GM23338 (cell line): ENCODE measurements around the gene HAS3. TPM values are rescaled to one million over a fixed set of nuclear protein-coding genes. Genes with fewer than 3 reads are reported as not detected.

Source experiments
- ATAC-seq: fragments of 200-7000 bp; cut with Tn5 transposase; 3 replicates; pipeline ENCODE4 v1.9.1; 2020
- DNase-seq: peaks from one replicate; pipeline ENCODE4 v3.0.0-alpha.2; 2015; ENCODE audit warnings: low spot score
- H2AFZ ChIP-seq: fragments of 200-600 bp; sonication (generic); 2 replicates; pipeline ENCODE4 v1.8.0; 2016; ENCODE audit warnings: antibody characterized with exemption, mild to moderate bottlenecking, moderate library complexity
- H3F3A ChIP-seq: fragments of 200-600 bp; sonication (generic); replicated peaks from 2 replicates; pipeline ENCODE4 v1.8.0; 2017; ENCODE audit warnings: antibody characterized with exemption, mixed run types, low read depth
- H3K27ac ChIP-seq: fragments of 200-600 bp; sonication (generic); 2 replicates; pipeline ENCODE4 v1.6.1; 2016; ENCODE audit warnings: low read depth
- H3K27me3 ChIP-seq: fragments of 200-600 bp; sonication (generic); 2 replicates; pipeline ENCODE4 v1.8.0; 2016; ENCODE audit warnings: mild to moderate bottlenecking, mixed run types, moderate library complexity; ENCODE audit not compliant: insufficient read depth
- H3K36me3 ChIP-seq: fragments of 200-600 bp; sonication (generic); 2 replicates; pipeline ENCODE4 v1.8.0; 2016; ENCODE audit warnings: mild to moderate bottlenecking; ENCODE audit not compliant: insufficient read depth
- H3K4me1 ChIP-seq: fragments of 200-600 bp; sonication (generic); 2 replicates; pipeline ENCODE4 v1.8.0; 2016; ENCODE audit warnings: mild to moderate bottlenecking, moderate library complexity; ENCODE audit not compliant: insufficient read depth
- H3K4me2 ChIP-seq: fragments of 200-600 bp; sonication (generic); 2 replicates; pipeline ENCODE4 v1.7.1; 2017; ENCODE audit warnings: mixed run types
- H3K4me3 ChIP-seq: fragments of 200-600 bp; sonication (generic); 2 replicates; pipeline ENCODE4 v1.6.1; 2016; ENCODE audit warnings: mixed run types
- H3K79me2 ChIP-seq: fragments of 200-600 bp; sonication (generic); replicated peaks from 2 replicates; pipeline ENCODE4 v1.8.0; 2017; ENCODE audit warnings: mild to moderate bottlenecking; ENCODE audit not compliant: insufficient read depth
- H3K9me2 ChIP-seq: fragments of 200-600 bp; sonication (generic); 2 replicates; pipeline ENCODE4 v1.8.0; 2017; ENCODE audit not compliant: insufficient read depth
- H4K20me1 ChIP-seq: fragments of 200-600 bp; sonication (generic); replicated peaks from 2 replicates; pipeline ENCODE4 v1.8.0; 2017; ENCODE audit warnings: mild to moderate bottlenecking; ENCODE audit not compliant: insufficient read depth
- H3K27ac Mint-ChIP-seq: 2 replicates; pipeline ENCODE4 v1.8.0; 2020; ENCODE audit warnings: inconsistent platforms, mild to moderate bottlenecking, moderate library complexity, mixed read lengths
- H3K27me3 Mint-ChIP-seq: 3 replicates; pipeline ENCODE4 v1.8.0; 2022; ENCODE audit warnings: low read depth, mild to moderate bottlenecking, moderate library complexity, mixed read lengths, inconsistent platforms; ENCODE audit not compliant: insufficient read depth, poor library complexity
- H3K36me3 Mint-ChIP-seq: 3 replicates; pipeline ENCODE4 v1.8.0; 2021; ENCODE audit warnings: low read depth, mild to moderate bottlenecking, inconsistent platforms, moderate library complexity, mixed read lengths
- H3K4me1 Mint-ChIP-seq: 3 replicates; pipeline ENCODE4 v1.8.0; 2020; ENCODE audit warnings: mild to moderate bottlenecking, inconsistent platforms, mixed read lengths
- H3K4me3 Mint-ChIP-seq: 3 replicates; pipeline ENCODE4 v1.8.0; 2021; ENCODE audit warnings: moderate library complexity, mild to moderate bottlenecking, inconsistent platforms, mixed read lengths
- H3K9me3 Mint-ChIP-seq: 3 replicates; pipeline ENCODE4 v1.8.0; 2020; ENCODE audit warnings: moderate library complexity, mild to moderate bottlenecking, inconsistent platforms, mixed read lengths
- CREB1 ChIP-seq: fragments of 250-450 bp; sonication (Bioruptor Pico); IDR thresholded peaks from 2 replicates; pipeline ENCODE4 v1.5.0; 2020; ENCODE audit warnings: low read depth, mild to moderate bottlenecking, moderate library complexity
- EZH2phosphoT487 ChIP-seq: fragments of 200-600 bp; sonication (generic); IDR thresholded peaks from one replicate; pipeline ENCODE4 v1.8.1; 2018; ENCODE audit warnings: antibody characterized with exemption; ENCODE audit not compliant: unreplicated experiment
- JUNB ChIP-seq: IDR thresholded peaks from one replicate; pipeline ENCODE4 v1.6.1; 2016; ENCODE audit warnings: antibody characterized with exemption; ENCODE audit not compliant: unreplicated experiment
- NANOG ChIP-seq: IDR thresholded peaks from 2 replicates; pipeline ENCODE4 v1.6.1; 2016; ENCODE audit warnings: antibody characterized with exemption, borderline replicate concordance
- POLR2AphosphoS5 ChIP-seq: IDR thresholded peaks from 2 replicates; pipeline ENCODE4 v1.6.1; 2016; ENCODE audit warnings: antibody characterized with exemption, low read depth
- REST ChIP-seq: IDR thresholded peaks from one replicate; pipeline ENCODE4 v1.6.1; 2018; ENCODE audit warnings: antibody characterized with exemption; ENCODE audit not compliant: unreplicated experiment
- STAT1 ChIP-seq: IDR thresholded peaks from one replicate; pipeline ENCODE4 v1.6.1; 2016; ENCODE audit warnings: antibody characterized with exemption; ENCODE audit not compliant: unreplicated experiment
- ZNF114 ChIP-seq: fragments of 250-450 bp; sonication (Bioruptor Pico); IDR thresholded peaks from 2 replicates; pipeline ENCODE4 v1.5.0; 2020; ENCODE audit warnings: mild to moderate bottlenecking, moderate library complexity
- ZNF331 ChIP-seq: fragments of 250-450 bp; sonication (Bioruptor Pico); IDR thresholded peaks from 2 replicates; pipeline ENCODE4 v1.5.0; 2020; ENCODE audit warnings: low read depth, mild to moderate bottlenecking, moderate library complexity
- polyA plus RNA-seq: library from polyadenylated mRNA; unstranded; fragments of >200 nt; fragmentation: Nextera tagmentation; extraction: Ambion mirVana; gene quantifications from 2 replicates; pipeline ENCODE4 v1.2.1, GENCODE V29; 2016
- total RNA-seq: library from RNA; depleted of rRNA; stranded (reverse); fragments of >200 nt; shearing (Covaris generic); gene quantifications from 2 replicates; pipeline ENCODE4 v1.2.3, GENCODE V29; 2014
- TF ChIP-seq, protein P1 (sequence below): IDR thresholded peaks from 2 replicates; pipeline ENCODE4 v1.6.1; 2016; ENCODE audit warnings: antibody characterized with exemption
- TF ChIP-seq, protein P2 (sequence below), 2 experiments: fragments of 200-600 bp in 1 of 2; sonication (generic) in 1 of 2; conservative IDR thresholded peaks; 2 replicates each; pipeline versions ENCODE4 v1.5.1 to v1.6.1; 2016 to 2017; ENCODE audit warnings: antibody characterized with exemption in 2 of 2, low read depth in 2 of 2, mild to moderate bottlenecking in 2 of 2, moderate library complexity in 1 of 2

HAS3 gene
- total and polyA plus RNA-seq, 2 experiments from 2014 or later, result 7.3 to 54.9 TPM

- Mint-ChIP-seq H3K27ac (no peak overlapping the region), H3K9me3 (peaks cover 3% of the 10 kb centered on the region; the same call in 1 of the 3 replicates)
- TF ChIP-seq CREB1 (CRISPR knock-in tag) (no peak), EZH2phosphoT487 (no peak), STAT1 (no peak), NANOG (no peak), ZNF331 (CRISPR knock-in tag) (no peak), JUNB (no peak)
- TF ChIP-seq, protein P1, sequence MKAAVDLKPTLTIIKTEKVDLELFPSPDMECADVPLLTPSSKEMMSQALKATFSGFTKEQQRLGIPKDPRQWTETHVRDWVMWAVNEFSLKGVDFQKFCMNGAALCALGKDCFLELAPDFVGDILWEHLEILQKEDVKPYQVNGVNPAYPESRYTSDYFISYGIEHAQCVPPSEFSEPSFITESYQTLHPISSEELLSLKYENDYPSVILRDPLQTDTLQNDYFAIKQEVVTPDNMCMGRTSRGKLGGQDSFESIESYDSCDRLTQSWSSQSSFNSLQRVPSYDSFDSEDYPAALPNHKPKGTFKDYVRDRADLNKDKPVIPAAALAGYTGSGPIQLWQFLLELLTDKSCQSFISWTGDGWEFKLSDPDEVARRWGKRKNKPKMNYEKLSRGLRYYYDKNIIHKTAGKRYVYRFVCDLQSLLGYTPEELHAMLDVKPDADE, result no peak
- TF ChIP-seq, protein P2, sequence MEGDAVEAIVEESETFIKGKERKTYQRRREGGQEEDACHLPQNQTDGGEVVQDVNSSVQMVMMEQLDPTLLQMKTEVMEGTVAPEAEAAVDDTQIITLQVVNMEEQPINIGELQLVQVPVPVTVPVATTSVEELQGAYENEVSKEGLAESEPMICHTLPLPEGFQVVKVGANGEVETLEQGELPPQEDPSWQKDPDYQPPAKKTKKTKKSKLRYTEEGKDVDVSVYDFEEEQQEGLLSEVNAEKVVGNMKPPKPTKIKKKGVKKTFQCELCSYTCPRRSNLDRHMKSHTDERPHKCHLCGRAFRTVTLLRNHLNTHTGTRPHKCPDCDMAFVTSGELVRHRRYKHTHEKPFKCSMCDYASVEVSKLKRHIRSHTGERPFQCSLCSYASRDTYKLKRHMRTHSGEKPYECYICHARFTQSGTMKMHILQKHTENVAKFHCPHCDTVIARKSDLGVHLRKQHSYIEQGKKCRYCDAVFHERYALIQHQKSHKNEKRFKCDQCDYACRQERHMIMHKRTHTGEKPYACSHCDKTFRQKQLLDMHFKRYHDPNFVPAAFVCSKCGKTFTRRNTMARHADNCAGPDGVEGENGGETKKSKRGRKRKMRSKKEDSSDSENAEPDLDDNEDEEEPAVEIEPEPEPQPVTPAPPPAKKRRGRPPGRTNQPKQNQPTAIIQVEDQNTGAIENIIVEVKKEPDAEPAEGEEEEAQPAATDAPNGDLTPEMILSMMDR (conservative IDR thresholded peaks at IDR 0.05; ENCODE audit: low read depth in 2 of 2), result no peak
Observed at GRCh38 chr16:69071036-69071435, 34.4 kb upstream of the HAS3 start.

DNA sequence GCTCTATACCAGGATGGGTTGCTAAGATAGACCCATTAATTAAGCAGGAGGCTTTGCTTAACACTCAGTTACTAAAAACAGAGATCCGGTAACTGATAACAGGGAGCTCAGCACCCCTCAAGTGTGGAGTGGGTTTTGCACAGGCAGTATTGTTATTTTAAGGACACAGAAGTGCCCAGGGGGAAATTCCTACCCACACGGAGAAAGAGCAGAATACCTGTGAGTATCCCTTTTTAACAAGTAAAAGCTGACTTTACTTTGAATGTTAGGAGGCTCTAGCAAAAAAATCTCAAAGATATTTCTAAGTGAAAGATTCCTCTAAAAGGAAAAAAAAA, 32.8 kb upstream of the HAS3 start:
- Mint-ChIP-seq H3K27ac (peak overlapping the region; percentile 87), H3K36me3 (no peaks in the 10 kb centered on the region), H3K4me1 (peaks cover 49% of the 10 kb centered on the region), H3K27me3 (peaks cover 18% of the 10 kb centered on the region), H3K4me3 (peak overlapping the region; percentile 51), H3K9me3 (peaks cover 3% of the 10 kb centered on the region; the same call in 1 of the 3 replicates)
- Histone ChIP-seq H2AFZ (no peak overlapping the region), H3K79me2 (no peaks in the 10 kb centered on the region), H3K27ac (peak overlapping the region; percentile 88), H3K36me3 (no peaks in the 10 kb centered on the region), H4K20me1 (no peaks in the 10 kb centered on the region), H3K9me2 (no peaks in the 10 kb centered on the region), H3K27me3 (no peaks in the 10 kb centered on the region), H3K4me3 (peak overlapping the region; percentile 20), H3K4me2 (peak overlapping the region; percentile 56), H3F3A (peaks cover 11% of the 10 kb centered on the region), H3K4me1 (peaks cover 66% of the 10 kb centered on the region)
- TF ChIP-seq ZNF114 (CRISPR knock-in tag) (no peak), REST (no peak), POLR2AphosphoS5 (no peak), STAT1 (no peak), CREB1 (CRISPR knock-in tag) (no peak), EZH2phosphoT487 (no peak), ZNF331 (CRISPR knock-in tag) (no peak)
- TF ChIP-seq, protein P1, result 0 out of 2 replicates have a peak, but pooled peaks have one; percentile 0
- no peak for DNase-seq
- ATAC-seq, result no peak

More at GRCh38 chr16:69071036-69071435, 34.4 kb upstream of the HAS3 start:
- Histone ChIP-seq H3K79me2 (no peaks in the 10 kb centered on the region), H3K27ac (peak overlapping the region; percentile 88), H3K4me2 (peak overlapping the region; percentile 56), H3K27me3 (no peaks in the 10 kb centered on the region), H4K20me1 (no peaks in the 10 kb centered on the region), H2AFZ (no peak overlapping the region), H3K4me3 (no peak overlapping the region), H3K9me2 (no peaks in the 10 kb centered on the region), H3K36me3 (no peaks in the 10 kb centered on the region), H3F3A (peaks cover 12% of the 10 kb centered on the region), H3K4me1 (peaks cover 50% of the 10 kb centered on the region)
- H3K27me3 Mint-ChIP-seq, result peaks cover 15% of the 10 kb centered on the region
- no peak for ATAC-seq
- H3K4me1 Mint-ChIP-seq, result peaks cover 39% of the 10 kb centered on the region
- no peaks in the 10 kb centered on the region for H3K36me3 Mint-ChIP-seq
- no peak overlapping the region for H3K4me3 Mint-ChIP-seq
- DNase-seq, result no peak
